Measurements from ENCODE around the gene ANTXRL. TPM values are rescaled to one million over a fixed set of nuclear protein-coding genes. Genes with fewer than 3 reads are reported as not detected.
"Not testable (repeated sequence)": the region's sequence is repeated elsewhere in the genome, so short reads cannot be mapped to it uniquely, and the experiment has no call there.

The ANTXRL gene
- polyA plus RNA-seq, 5 donors: not detected

GRCh38 chr10:46272863-46273415 lies 13.9 kb upstream of the ANTXRL start:
- DNase-seq: no peak

- DNase-seq: no peak
Measured at GRCh38 chr10:46273506-46274477, 13.0 kb upstream of the ANTXRL start.

- no peak for DNase-seq
Measured at GRCh38 chr10:46277840-46278239, 9.0 kb upstream of the ANTXRL start.

GRCh38 chr10:46282421-46282831 lies 4.4 kb upstream of the ANTXRL start:
- DNase-seq: not testable (repeated sequence)

- peak; percentile 70 to 72 for DNase-seq
Measured at GRCh38 chr10:46282842-46283574, 3.8 kb upstream of the ANTXRL start.

GRCh38 chr10:46283580-46284285 lies 3.1 kb upstream of the ANTXRL start:
- no peak for DNase-seq

GRCh38 chr10:46284286-46285229 lies 2.2 kb upstream of the ANTXRL start:
- DNase-seq: peak; percentile 83 to 85

GRCh38 chr10:46285300-46285699 lies 1.5 kb upstream of the ANTXRL start:
- no peak for DNase-seq

- no peak for DNase-seq
Measured at GRCh38 chr10:46285966-46286620, 704 bp upstream of the ANTXRL start.

GRCh38 chr10:46287846-46288477 lies 1.2 kb downstream of the ANTXRL start:
- no peak for DNase-seq

GRCh38 chr10:46288601-46289206 lies 1.9 kb downstream of the ANTXRL start:
- no peak for DNase-seq

GRCh38 chr10:46289209-46289810 lies 2.5 kb downstream of the ANTXRL start:
- no peak for DNase-seq

GRCh38 chr10:46290101-46290886 lies 3.5 kb downstream of the ANTXRL start:
- no peak for DNase-seq

GRCh38 chr10:46291817-46292572 lies 5.2 kb downstream of the ANTXRL start:
- DNase-seq: no peak

- DNase-seq: no peak
Measured at GRCh38 chr10:46292573-46293023, 5.8 kb downstream of the ANTXRL start.

GRCh38 chr10:46293228-46293627 lies 6.4 kb downstream of the ANTXRL start:
- DNase-seq: no peak
